HCT116 (cell line): Measurements from ENCODE around the gene SPTBN4. TPM values are rescaled to one million over a fixed set of nuclear protein-coding genes. Genes with fewer than 3 reads are reported as not detected.

Experiments
- ATAC-seq: fragments of 200-7000 bp; cut with Tn5 transposase; 2 replicates; pipeline ENCODE4 v1.9.1; 2020; ENCODE audit warnings: mild to moderate bottlenecking, moderate library complexity
- BruUV-seq: library from RNA; stranded (reverse); fragments of 400-500 nt; replicated peaks from 2 replicates; lab custom pipeline; 2021; lab: Mats Ljungman, UMichigan
- CTCF ChIA-PET: fragments of 300-600 bp; sonication (Branson Sonifier 250); formaldehyde crosslinking; loops from one replicate; lab custom pipeline; 2021; ENCODE audit warnings: antibody characterized with exemption; lab: Charles Lee
- POLR2A ChIA-PET: fragments of 300-600, 350-600 bp; sonication (Branson Sonifier 250); formaldehyde crosslinking; loops from one replicate; lab custom pipeline; 2021; ENCODE audit warnings: antibody characterized with exemption; lab: Charles Lee
- RAD21 ChIA-PET, 2 experiments: fragments of 300-600 bp; sonication (Branson Sonifier 250); formaldehyde crosslinking; loops; one replicate each; lab custom pipeline; 2023; ENCODE audit warnings: low total read pairs in 2 of 2; ENCODE audit not compliant: uncharacterized antibody in 2 of 2, unreplicated experiment in 2 of 2, low non-redundant PET in 1 of 2; lab: Charles Lee
- DNase-seq: peaks from one replicate; pipeline ENCODE4 v3.0.0-alpha.2; 2010; ENCODE audit warnings: low read depth, low spot score
- H2AFZ ChIP-seq: fragments of 200-600 bp; shearing (Covaris generic), sonication (generic); 2 replicates; pipeline ENCODE4 v1.6.1; 2017; ENCODE audit warnings: low read depth, mixed run types, mixed read lengths, antibody characterized with exemption, low read length; ENCODE audit not compliant: poor library complexity, severe bottlenecking
- H3K27ac ChIP-seq: 2 replicates; pipeline ENCODE4 v1.5.1; 2012; ENCODE audit warnings: low read depth, low read length
- H3K27me3 ChIP-seq: fragments of 200-600 bp; sonication (generic); 2 replicates; pipeline ENCODE4 v1.6.1; 2016; ENCODE audit warnings: mixed run types, low read length, mixed read lengths; ENCODE audit not compliant: insufficient read depth
- H3K36me3 ChIP-seq, 2 experiments: fragments of 200-500 bp in 1 of 2; fragments of 200-600 bp in 1 of 2; sonication (Bioruptor generic) in 1 of 2; sonication (generic) in 1 of 2; 2 replicates each; pipeline versions ENCODE4 v1.5.1 to v1.6.1; 2014 to 2016; ENCODE audit warnings: low read length in 2 of 2, inconsistent platforms in 1 of 2, mixed read lengths in 1 of 2, mixed run types in 1 of 2; ENCODE audit not compliant: insufficient read depth in 2 of 2, control insufficient read depth in 1 of 2
- H3K4me1 ChIP-seq, 2 experiments: fragments of 200-600 bp in 1 of 2; sonication (generic) in 1 of 2; 2 replicates each; pipeline versions ENCODE4 v1.5.1 to v1.6.1; 2012 to 2017; ENCODE audit warnings: low read length in 2 of 2, inconsistent platforms in 1 of 2, mild to moderate bottlenecking in 1 of 2, mixed read lengths in 1 of 2, mixed run types in 1 of 2, moderate library complexity in 1 of 2; ENCODE audit not compliant: insufficient read depth in 2 of 2, control insufficient read depth in 1 of 2
- H3K4me2 ChIP-seq: fragments of 200-600 bp; sonication (generic); 2 replicates; pipeline ENCODE4 v1.6.1; 2017; ENCODE audit warnings: mixed run types, low read length, mixed read lengths
- H3K4me3 ChIP-seq, 2 experiments: fragments of 200-600 bp in 1 of 2; sonication (generic) in 1 of 2; replicated peaks in 1 of 2; 2 replicates each; pipeline ENCODE4 v1.5.1; 2011 to 2016; ENCODE audit warnings: low read length in 2 of 2, control low read depth in 1 of 2, low read depth in 1 of 2, mild to moderate bottlenecking in 1 of 2, mixed read lengths in 1 of 2, mixed run types in 1 of 2
- H3K79me2 ChIP-seq: fragments of 200-600 bp; sonication (generic); 2 replicates; pipeline ENCODE4 v1.6.1; 2017; ENCODE audit warnings: mild to moderate bottlenecking, mixed run types, low read length, moderate library complexity, mixed read lengths; ENCODE audit not compliant: insufficient read depth
- H3K9ac ChIP-seq: fragments of 200-600 bp; sonication (generic); 2 replicates; pipeline ENCODE4 v1.6.1; 2016; ENCODE audit warnings: low read length, mixed read lengths
- H3K9me2 ChIP-seq: fragments of 200-600 bp; sonication (generic), shearing (Covaris generic); 2 replicates; pipeline ENCODE4 v1.6.1; 2017; ENCODE audit warnings: mixed run types, mild to moderate bottlenecking, moderate library complexity; ENCODE audit not compliant: insufficient read depth
- H3K9me3 ChIP-seq, 2 experiments: fragments of 200-500 bp in 1 of 2; fragments of 200-600 bp in 1 of 2; sonication (Bioruptor generic) in 1 of 2; sonication (generic) in 1 of 2; 2 replicates each; pipeline ENCODE4 v1.6.1; 2014 to 2017; ENCODE audit warnings: low read length in 2 of 2, mixed read lengths in 2 of 2, inconsistent platforms in 1 of 2, low read depth in 1 of 2, mild to moderate bottlenecking in 1 of 2, mixed run types in 1 of 2, moderate library complexity in 1 of 2; ENCODE audit not compliant: control insufficient read depth in 1 of 2, insufficient read depth in 1 of 2
- H4K20me1 ChIP-seq: fragments of 200-600 bp; sonication (generic), shearing (Covaris generic); 2 replicates; pipeline ENCODE4 v1.6.1; 2017; ENCODE audit warnings: mixed run types, mild to moderate bottlenecking, moderate library complexity; ENCODE audit not compliant: insufficient read depth
- CBX3 ChIP-seq: IDR thresholded peaks from 2 replicates; pipeline ENCODE4 v1.6.1; 2012; ENCODE audit warnings: low read depth
- CEBPB ChIP-seq: IDR thresholded peaks from 2 replicates; pipeline ENCODE4 v1.6.1; 2012; ENCODE audit warnings: low read depth
- EZH2 ChIP-seq: fragments of 200-600 bp; sonication (generic); IDR thresholded peaks from 2 replicates; pipeline ENCODE4 v1.6.1; 2017; ENCODE audit warnings: antibody characterized with exemption, mixed run types
- EZH2phosphoT487 ChIP-seq: fragments of 200-600 bp; IDR thresholded peaks from 2 replicates; pipeline ENCODE4 v1.6.1; 2018; ENCODE audit warnings: antibody characterized with exemption, borderline replicate concordance
- POLR2AphosphoS5 ChIP-seq: IDR thresholded peaks from 2 replicates; pipeline ENCODE4 v1.6.1; 2011; ENCODE audit warnings: mild to moderate bottlenecking, low read depth, low read length, moderate library complexity
- RAD21 ChIP-seq: IDR thresholded peaks from 2 replicates; pipeline ENCODE4 v1.6.1; 2012; ENCODE audit warnings: low read depth, mild to moderate bottlenecking
- SP1 ChIP-seq: IDR thresholded peaks from 2 replicates; pipeline ENCODE4 v1.6.1; 2012; ENCODE audit warnings: low read depth
- SRF ChIP-seq: IDR thresholded peaks from 2 replicates; pipeline ENCODE4 v1.6.1; 2012; ENCODE audit warnings: low read depth
- TCF7L2 ChIP-seq: IDR thresholded peaks from 2 replicates; pipeline ENCODE4 v1.7.0; 2011; ENCODE audit warnings: borderline replicate concordance, inconsistent platforms; ENCODE audit not compliant: insufficient read depth, insufficient read length; ENCODE audit errors: extremely low read depth
- YY1 ChIP-seq: IDR thresholded peaks from 2 replicates; pipeline ENCODE4 v1.6.1; 2011; ENCODE audit warnings: low read length, low read depth, moderate library complexity, mild to moderate bottlenecking; ENCODE audit not compliant: insufficient replicate concordance; ENCODE audit errors: extremely low read depth
- ZFX ChIP-seq: fragments of 450-650 bp; IDR thresholded peaks from 2 replicates; pipeline ENCODE4 v1.6.1; 2017
- ZNF274 ChIP-seq: fragments of 200-500 bp; sonication (Bioruptor generic); IDR thresholded peaks from 2 replicates; pipeline ENCODE4 v1.6.1; 2014; ENCODE audit warnings: mild to moderate bottlenecking, low read depth, low read length, inconsistent platforms
- intact Hi-C: fragments of 100-400 bp; cut with micrococcal nuclease; formaldehyde crosslinking; loops from 2 replicates; pipeline ENCODE4 v1.10.0; 2022
- total RNA-seq: library from RNA; stranded (reverse); gene quantifications from one replicate; pipeline ENCODE4 v1.2.1, GENCODE V29; 2021; ENCODE audit not compliant: unreplicated experiment
- TF ChIP-seq, protein P1 (sequence below): IDR thresholded peaks from 2 replicates; pipeline ENCODE4 v1.6.1; 2012
- TF ChIP-seq, protein P2 (sequence below): IDR thresholded peaks from 2 replicates; pipeline ENCODE4 v1.6.1; 2011; ENCODE audit warnings: mild to moderate bottlenecking, low read length, moderate library complexity; ENCODE audit not compliant: insufficient replicate concordance; ENCODE audit errors: extremely low read depth
- TF ChIP-seq, protein P3 (sequence below): IDR thresholded peaks from 2 replicates; pipeline ENCODE4 v1.6.1; 2012

The SPTBN4 gene
- total RNA-seq, 1 experiment from 2014 or later = 4.6 TPM

DNA sequence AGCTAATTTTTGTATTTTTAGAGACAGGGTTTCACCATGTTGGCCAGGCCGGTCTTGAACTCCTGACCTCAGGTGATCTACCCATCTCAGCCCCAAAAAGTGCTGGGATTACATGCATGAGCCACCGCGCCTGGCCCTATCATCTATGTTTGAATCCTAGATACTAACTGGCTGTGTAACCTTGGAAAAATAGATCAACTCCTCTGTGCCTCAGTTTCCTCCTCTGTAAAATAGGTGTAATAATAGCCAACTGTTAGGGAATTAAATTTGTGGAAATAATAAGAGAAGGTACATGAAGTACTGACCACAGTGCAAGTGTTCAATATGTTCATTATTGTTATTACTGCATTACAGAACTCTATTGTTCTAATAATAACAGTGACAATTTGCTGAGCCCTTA, 4.3 kb downstream of the SPTBN4 start:
- Histone ChIP-seq H2AFZ (no peak overlapping the region), H3K27ac (no peak overlapping the region), H3K27me3 (no peaks in the 10 kb centered on the region), H3K9me2 (no peaks in the 10 kb centered on the region), H4K20me1 (no peaks in the 10 kb centered on the region), H3K4me1 (peaks cover 2 to 7% of the 10 kb centered on the region in 2 experiments; a peak in 3 of 4 replicates), H3K4me2 (no peak overlapping the region), H3K9ac (no peak overlapping the region), H3K79me2 (no peaks in the 10 kb centered on the region), H3K4me3 (no peak overlapping the region), H3K9me3 (no peaks in the 10 kb centered on the region), H3K36me3 (no peaks in the 10 kb centered on the region)
- ChIA-PET CTCF (no interaction called here), POLR2A (no interaction called here), RAD21 (interaction anchor here in 1 of 2 experiments (0.6 kb wide), 1 partner anchor 50 kb away, joined by 4 read pairs; no protein-coding TSS in a partner anchor)
- TF ChIP-seq EZH2 (no peak), SP1 (no peak), SRF (no peak), YY1 (no peak), CEBPB (no peak)
- BruUV-seq = no TSS peak
- intact Hi-C loops = no loop called here
- ATAC-seq = no peak
- no peak for DNase-seq

DNA sequence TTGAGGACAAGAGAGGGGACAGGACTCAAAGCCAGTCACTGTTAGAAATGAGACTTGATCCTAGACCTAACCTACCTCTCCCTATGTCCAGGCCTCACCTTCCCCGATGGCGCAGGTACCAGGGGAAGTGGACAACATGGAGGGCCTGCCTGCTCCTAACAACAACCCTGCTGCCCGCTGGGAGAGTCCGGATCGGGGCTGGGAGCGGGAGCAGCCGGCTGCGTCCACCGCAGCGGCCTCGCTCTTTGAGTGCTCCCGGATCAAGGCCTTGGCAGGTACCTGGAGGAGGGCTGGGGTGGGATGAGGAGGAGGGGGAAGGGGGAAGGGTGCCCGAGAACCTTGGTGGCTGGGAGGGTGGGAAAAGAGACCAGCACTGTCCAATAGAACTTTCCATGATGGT, 5.7 kb downstream of the SPTBN4 start:
- Histone ChIP-seq H3K4me3 (no peak overlapping the region), H3K27ac (no peak overlapping the region), H4K20me1 (no peaks in the 10 kb centered on the region), H2AFZ (no peak overlapping the region), H3K4me2 (no peak overlapping the region), H3K4me1 (peaks cover 2 to 8% of the 10 kb centered on the region in 2 experiments; a peak in 3 of 4 replicates), H3K79me2 (no peaks in the 10 kb centered on the region), H3K9ac (no peak overlapping the region), H3K9me2 (no peaks in the 10 kb centered on the region), H3K27me3 (no peaks in the 10 kb centered on the region), H3K36me3 (no peaks in the 10 kb centered on the region), H3K9me3 (no peaks in the 10 kb centered on the region)
- no peak for ATAC-seq
- ChIA-PET RAD21 (no interaction called here), CTCF (no interaction called here), POLR2A (no interaction called here)
- no peak for DNase-seq
- intact Hi-C loops = no loop called here
- BruUV-seq = no TSS peak
- TF ChIP-seq, protein P1, sequence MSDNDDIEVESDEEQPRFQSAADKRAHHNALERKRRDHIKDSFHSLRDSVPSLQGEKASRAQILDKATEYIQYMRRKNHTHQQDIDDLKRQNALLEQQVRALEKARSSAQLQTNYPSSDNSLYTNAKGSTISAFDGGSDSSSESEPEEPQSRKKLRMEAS = no peak
- TF ChIP-seq, protein P2, sequence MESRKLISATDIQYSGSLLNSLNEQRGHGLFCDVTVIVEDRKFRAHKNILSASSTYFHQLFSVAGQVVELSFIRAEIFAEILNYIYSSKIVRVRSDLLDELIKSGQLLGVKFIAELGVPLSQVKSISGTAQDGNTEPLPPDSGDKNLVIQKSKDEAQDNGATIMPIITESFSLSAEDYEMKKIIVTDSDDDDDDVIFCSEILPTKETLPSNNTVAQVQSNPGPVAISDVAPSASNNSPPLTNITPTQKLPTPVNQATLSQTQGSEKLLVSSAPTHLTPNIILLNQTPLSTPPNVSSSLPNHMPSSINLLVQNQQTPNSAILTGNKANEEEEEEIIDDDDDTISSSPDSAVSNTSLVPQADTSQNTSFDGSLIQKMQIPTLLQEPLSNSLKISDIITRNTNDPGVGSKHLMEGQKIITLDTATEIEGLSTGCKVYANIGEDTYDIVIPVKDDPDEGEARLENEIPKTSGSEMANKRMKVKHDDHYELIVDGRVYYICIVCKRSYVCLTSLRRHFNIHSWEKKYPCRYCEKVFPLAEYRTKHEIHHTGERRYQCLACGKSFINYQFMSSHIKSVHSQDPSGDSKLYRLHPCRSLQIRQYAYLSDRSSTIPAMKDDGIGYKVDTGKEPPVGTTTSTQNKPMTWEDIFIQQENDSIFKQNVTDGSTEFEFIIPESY = no peak
- no peak for TF ChIP-seq EZH2
- no peak for TF ChIP-seq POLR2AphosphoS5
- TF ChIP-seq TCF7L2 = no peak
- TF ChIP-seq EZH2phosphoT487 = no peak
- TF ChIP-seq ZNF274 = no peak
- no peak for TF ChIP-seq SRF
- TF ChIP-seq YY1 = no peak
- no peak for TF ChIP-seq CBX3
- TF ChIP-seq, protein P3, sequence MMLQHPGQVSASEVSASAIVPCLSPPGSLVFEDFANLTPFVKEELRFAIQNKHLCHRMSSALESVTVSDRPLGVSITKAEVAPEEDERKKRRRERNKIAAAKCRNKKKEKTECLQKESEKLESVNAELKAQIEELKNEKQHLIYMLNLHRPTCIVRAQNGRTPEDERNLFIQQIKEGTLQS = no peak
- TF ChIP-seq RAD21 = no peak
- TF ChIP-seq ZFX = no peak
- no peak for TF ChIP-seq CEBPB
